ENCODE measurements around the gene GBA2.

- TF ChIP-seq CTCF (IDR thresholded peaks at IDR 0.05) (no peak), POLR2A (IDR thresholded peaks at IDR 0.05) (no peak), EP300 (IDR thresholded peaks at IDR 0.05) (no peak)
Observed at GRCh38 chr9:35795695-35796094, 46.7 kb upstream of the GBA2 start.
